HG02763 (cell line): ENCODE results near the gene PDE4D.

Experiments used
- ATAC-seq: cut with Tn5 transposase; IDR thresholded peaks from one replicate; pipeline ENCODE4 v1.9.1; 2021; ENCODE audit warnings: mild to moderate bottlenecking, moderate library complexity; ENCODE audit not compliant: unreplicated experiment

Gene PDE4D

GRCh38 chr5:59246882-59247281 is 646.6 kb downstream of the PDE4D start:
- no peak for ATAC-seq

- ATAC-seq, result no peak
Observed at GRCh38 chr5:59246145-59246869, 647.2 kb downstream of the PDE4D start.

GRCh38 chr5:59245198-59245597 is 648.3 kb downstream of the PDE4D start:
- ATAC-seq, result no peak

GRCh38 chr5:59241552-59241951 is 652.0 kb downstream of the PDE4D start:
- ATAC-seq, result no peak

DNA sequence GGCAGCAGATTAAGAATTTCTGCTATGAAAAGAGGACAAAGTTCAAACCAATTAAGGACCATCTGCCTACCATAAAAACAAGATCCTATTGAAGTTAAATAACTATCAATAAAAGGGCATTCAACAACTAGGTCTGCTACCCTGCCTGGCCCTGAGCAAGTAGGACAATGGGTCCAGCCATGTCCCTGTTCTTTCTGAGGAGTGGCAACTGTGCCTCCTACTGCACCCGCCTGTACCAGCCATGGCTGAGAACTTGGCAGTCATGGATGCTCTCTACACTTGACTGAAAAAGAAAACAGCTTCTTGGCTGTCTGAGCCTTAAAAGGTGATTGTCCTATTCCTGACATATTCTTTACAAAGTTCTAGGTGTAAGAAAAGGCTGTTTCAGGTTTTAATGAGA is 652.4 kb downstream of the PDE4D start:
- no peak for ATAC-seq

DNA sequence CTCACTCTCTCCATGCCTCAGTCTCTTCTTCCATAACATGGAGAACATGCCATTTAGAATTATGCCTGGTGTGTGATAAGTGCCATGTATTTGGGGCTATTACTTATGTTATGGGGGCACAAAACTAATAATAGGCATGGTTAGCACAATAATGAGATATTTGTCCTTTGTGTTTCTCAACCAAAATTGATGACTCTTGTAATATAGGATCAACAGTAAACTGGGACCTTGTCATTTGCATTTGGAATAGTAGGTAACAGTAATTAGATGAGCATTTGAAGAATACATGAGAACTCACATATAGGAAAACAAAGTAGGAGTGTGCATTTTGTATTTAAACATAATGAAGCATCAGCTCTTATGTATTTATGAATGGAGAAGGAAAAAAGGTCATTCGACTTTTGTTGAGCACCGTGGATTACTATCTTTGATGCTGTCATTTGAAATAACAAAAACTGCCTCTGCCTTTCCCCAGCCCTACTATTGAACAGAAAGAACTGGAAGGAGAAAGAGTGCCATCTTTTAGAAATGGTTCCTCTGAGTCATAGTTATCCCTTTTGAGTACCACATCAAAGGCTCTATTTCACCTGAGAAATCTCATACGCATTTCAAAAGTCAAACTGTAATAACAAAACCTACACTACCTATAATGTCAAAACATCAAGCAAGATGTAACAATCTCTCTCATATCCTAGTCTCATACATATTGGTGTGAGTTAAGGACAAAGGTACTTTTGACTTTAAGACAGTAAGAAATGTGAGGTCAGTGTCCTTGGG is 655.2 kb downstream of the PDE4D start:
- ATAC-seq, result no peak

DNA sequence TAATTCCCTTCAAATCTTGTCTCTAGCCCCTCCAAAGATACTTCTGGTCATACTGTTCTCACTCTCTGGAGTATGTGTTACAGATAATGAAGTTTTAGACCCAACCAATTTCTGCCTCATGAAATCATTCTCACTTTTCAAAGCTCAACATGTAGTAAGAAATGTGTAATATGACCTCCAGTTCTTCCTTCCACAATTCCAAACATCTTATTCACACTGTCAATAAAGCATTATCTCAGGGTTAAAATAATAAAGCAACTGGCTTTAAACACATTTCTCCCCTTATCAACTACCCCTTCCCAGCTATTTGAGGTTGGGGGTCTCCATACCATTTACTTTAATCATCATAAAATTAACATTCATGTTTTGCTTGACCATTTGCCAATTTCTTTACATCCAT is 656.5 kb downstream of the PDE4D start:
- ATAC-seq, result no peak

- no peak for ATAC-seq
Observed at GRCh38 chr5:59236448-59236847, 657.1 kb downstream of the PDE4D start.

DNA sequence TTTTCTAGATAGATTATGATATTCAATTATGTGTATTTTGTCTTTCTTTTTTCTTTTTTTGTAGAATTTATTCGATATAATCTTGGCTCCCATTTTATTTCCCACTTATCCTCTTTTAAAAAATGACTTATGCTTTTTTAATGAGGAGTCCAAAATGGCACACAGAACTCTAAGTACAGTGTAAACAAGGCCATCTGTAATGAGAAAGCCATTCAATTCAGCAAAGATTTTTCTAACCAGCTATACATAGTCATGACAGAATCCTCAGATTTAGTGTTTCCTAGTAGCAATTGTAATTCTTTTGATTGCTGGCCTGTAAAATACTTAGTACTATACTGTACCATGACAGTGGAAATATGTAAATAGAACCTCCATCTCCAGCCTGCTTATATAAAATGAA is 659.3 kb downstream of the PDE4D start:
- ATAC-seq, result no peak

GRCh38 chr5:59231221-59231931 is 662.1 kb downstream of the PDE4D start:
- ATAC-seq, result no peak

DNA sequence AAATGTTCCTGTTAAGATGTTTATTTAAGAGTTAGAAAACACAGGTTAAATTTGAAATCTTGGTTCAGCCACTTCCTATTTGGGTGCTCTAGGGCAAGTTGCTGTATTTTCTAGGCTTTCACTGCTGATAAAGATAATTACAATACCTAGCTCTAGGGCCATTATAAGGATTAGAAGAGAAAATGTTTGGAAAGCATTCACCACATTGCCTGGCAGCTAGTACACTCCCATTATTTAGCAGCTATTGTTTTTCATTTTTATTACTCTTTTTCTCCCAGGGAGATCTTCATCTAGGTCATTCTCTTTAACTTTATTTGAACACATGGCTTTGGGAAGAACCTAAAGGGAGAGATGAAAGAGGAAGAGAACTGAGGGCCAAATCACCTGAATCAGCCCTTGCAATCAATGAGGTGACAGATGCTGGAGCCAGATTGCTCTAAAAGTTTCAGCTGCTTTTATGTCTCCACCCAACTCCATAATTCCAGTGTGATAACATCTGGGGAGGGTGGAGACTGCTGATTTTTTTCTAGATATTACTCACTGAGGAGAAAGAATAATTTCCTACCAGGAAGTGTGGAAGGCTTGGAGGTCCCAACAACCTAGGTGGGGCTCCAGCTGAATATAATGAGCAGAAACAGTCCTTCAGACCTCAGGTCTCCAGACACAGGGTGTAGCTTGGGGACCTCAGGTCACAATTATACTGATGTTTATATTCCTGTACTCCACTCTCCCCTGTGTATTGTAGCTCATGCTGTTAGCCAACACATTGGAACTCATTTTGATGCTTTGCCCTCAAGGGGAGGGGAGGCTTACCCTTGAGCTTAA is 670.6 kb downstream of the PDE4D start:
- ATAC-seq, result no peak

GRCh38 chr5:59221769-59222168 is 671.8 kb downstream of the PDE4D start:
- no peak for ATAC-seq

- no peak for ATAC-seq
Observed at GRCh38 chr5:59218424-59219045, 675.0 kb downstream of the PDE4D start.

DNA sequence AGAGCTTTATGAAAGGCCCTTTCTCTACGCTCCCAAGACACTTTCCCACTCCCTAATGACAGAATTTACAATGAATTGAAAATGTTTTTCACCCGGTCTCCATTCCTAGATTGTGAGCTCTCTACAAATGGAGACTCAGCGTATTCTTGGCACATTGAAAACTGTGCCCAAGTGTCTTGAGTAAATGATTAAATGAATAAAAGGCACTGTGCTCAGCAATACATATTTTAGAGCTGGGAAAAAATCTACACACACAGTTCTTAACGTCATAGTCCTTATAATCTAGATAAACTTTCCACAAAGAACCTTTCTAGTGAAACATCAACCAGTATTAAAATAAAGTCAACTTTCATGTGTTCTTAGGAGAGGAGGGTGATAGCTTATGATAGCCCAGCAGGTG is 676.7 kb downstream of the PDE4D start:
- ATAC-seq, result no peak

- no peak for ATAC-seq
Observed at GRCh38 chr5:59212596-59212995, 680.9 kb downstream of the PDE4D start.

- no peak for ATAC-seq
Observed at GRCh38 chr5:59209758-59210359, 683.7 kb downstream of the PDE4D start.

- ATAC-seq, result no peak
Observed at GRCh38 chr5:59208474-59208873, 685.1 kb downstream of the PDE4D start.

DNA sequence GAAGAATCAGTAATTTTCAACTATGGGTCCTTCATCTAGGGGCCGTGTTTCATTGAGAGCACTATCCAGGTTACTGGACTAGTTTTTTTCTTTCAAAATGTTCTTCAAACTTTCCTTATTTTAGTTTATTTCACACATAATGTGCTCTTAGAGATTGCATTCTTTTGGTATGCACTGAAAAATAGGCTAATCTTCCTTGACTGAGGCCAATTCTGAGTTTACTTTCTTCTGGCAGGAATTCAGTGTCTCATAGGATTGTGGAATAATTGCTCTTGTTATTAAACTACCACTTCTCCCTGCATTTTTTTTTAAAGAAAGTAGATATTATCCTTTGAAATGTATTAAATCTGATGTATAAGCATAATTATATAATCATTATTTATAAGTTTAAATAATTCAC is 686.1 kb downstream of the PDE4D start:
- ATAC-seq, result no peak

- ATAC-seq, result no peak
Observed at GRCh38 chr5:59206132-59206581, 687.4 kb downstream of the PDE4D start.
